Natural killer cell treated with Interleukin-12 subunit alpha and Interleukin-12 subunit beta and Interleukin-15 and Interleukin-18, amount 100 ng/mL, for 72 hours (primary cell): Measurements from ENCODE around the gene PINLYP. TPM values are rescaled to one million over a fixed set of nuclear protein-coding genes. Genes with fewer than 3 reads are reported as not detected.
"Not testable (repeated sequence)": the region's sequence is repeated elsewhere in the genome, so short reads cannot be mapped to it uniquely, and the experiment has no call there.

Experiments
- ATAC-seq, 2 donors: fragments of 150-1000 bp; cut with Tn5 transposase in 1 of 2; sonication (Bioruptor Pico), chemical (Tn5 transposase) in 1 of 2; 2 replicates each; pipeline ENCODE4 v1.10.0; 2021
- DNase-seq: peaks from one replicate; pipeline ENCODE4 v3.0.0; 2022; ENCODE audit warnings: low spot score
- H3K27ac Mint-ChIP-seq, 2 donors: 1 replicate in 1 of 2; 2 replicates in 1 of 2; pipeline ENCODE4 v1.8.0; 2022; ENCODE audit warnings: mixed read lengths in 2 of 2, mild to moderate bottlenecking in 1 of 2, moderate library complexity in 1 of 2
- H3K27me3 Mint-ChIP-seq, 2 donors: 1 replicate in 1 of 2; 2 replicates in 1 of 2; pipeline ENCODE4 v1.8.0; 2022; ENCODE audit warnings: mixed read lengths in 2 of 2
- H3K36me3 Mint-ChIP-seq: one replicate; pipeline ENCODE4 v1.8.0; 2022; ENCODE audit warnings: mixed read lengths
- H3K4me1 Mint-ChIP-seq, 2 donors: 1 replicate in 1 of 2; 2 replicates in 1 of 2; pipeline ENCODE4 v1.8.0; 2022; ENCODE audit warnings: low read depth in 2 of 2, mixed read lengths in 2 of 2, mild to moderate bottlenecking in 1 of 2
- H3K4me3 Mint-ChIP-seq: one replicate; pipeline ENCODE4 v1.8.0; 2022; ENCODE audit warnings: mixed read lengths
- H3K9me3 Mint-ChIP-seq: 2 replicates; pipeline ENCODE4 v1.8.0; 2022; ENCODE audit warnings: mixed read lengths
- total RNA-seq, 2 donors: library from RNA; stranded (reverse); gene quantifications; one replicate each; pipeline ENCODE4 v1.2.3, GENCODE V29; 2022

Gene PINLYP
- total RNA-seq, 2 donors from 2014 or later, result 2.7 to 6.2 TPM

- no peaks in the 10 kb centered on the region for H3K27me3 Mint-ChIP-seq
- no peaks in the 10 kb centered on the region for H3K9me3 Mint-ChIP-seq
- H3K4me3 Mint-ChIP-seq, result peak within 1 kb of the TSS; percentile 99
- H3K27ac Mint-ChIP-seq, result peak within 1 kb of the TSS; percentile 99 to 100
- peaks cover 10% of the 10 kb centered on the region for H3K36me3 Mint-ChIP-seq
- peak; percentile 91 to 95 for ATAC-seq
- peak; percentile 100 for DNase-seq
- H3K4me1 Mint-ChIP-seq, result peaks cover 34 to 40% of the 10 kb centered on the region in 2 donors
Measured at GRCh38 chr19:43595999-43596841, 20.6 kb downstream of the PINLYP start, which contains the start of the genes IRGQ and ZNF576. TSS of gene IRGQ (minus strand) at chr19:43596134. CDS start at chr19:43595338, 796 bp downstream. TSS of gene ZNF576 (plus strand) at chr19:43596595. CDS start at chr19:43597109, 514 bp downstream.

DNA sequence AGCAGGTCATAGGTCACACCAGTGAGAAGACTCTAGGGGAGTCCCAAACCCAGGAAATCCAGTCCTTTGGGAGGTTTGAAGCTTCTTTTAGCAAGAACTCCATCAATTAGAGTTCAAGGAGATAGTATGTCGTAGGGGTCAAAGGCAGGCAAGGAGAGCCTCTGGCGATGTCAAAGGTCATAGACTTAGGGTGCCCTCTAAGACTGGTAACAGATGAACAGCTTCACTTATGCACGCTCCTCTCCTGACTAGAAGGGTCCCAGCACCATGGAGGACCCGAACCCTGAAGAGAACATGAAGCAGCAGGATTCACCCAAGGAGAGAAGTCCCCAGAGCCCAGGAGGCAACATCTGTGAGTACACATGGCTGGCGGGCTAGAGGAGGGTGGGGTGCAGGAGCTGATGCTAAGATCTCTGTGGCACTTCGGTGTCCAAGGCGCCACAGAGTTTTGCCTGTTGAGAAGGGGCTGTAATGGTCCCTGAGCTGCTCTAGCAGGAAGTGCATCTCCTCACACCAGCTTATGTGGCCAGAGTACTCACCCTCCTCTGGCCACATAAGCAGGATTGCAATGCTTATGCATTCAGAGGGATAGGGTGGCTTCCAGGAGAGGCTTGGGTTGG lies 21.4 kb downstream of the PINLYP start:
- Mint-ChIP-seq H3K27me3 (no peaks in the 10 kb centered on the region), H3K36me3 (peaks cover 10% of the 10 kb centered on the region), H3K4me1 (peaks cover 34 to 40% of the 10 kb centered on the region in 2 donors), H3K4me3 (peak overlapping the region; percentile 99), H3K9me3 (no peaks in the 10 kb centered on the region), H3K27ac (peak overlapping the region; percentile 99 to 100)
- DNase-seq (no peak), ATAC-seq (no peak)

GRCh38 chr19:43597876-43598275 lies 22.3 kb downstream of the PINLYP start:
- Mint-ChIP-seq H3K4me3 (peak overlapping the region; percentile 99), H3K36me3 (peaks cover 6% of the 10 kb centered on the region)

DNA sequence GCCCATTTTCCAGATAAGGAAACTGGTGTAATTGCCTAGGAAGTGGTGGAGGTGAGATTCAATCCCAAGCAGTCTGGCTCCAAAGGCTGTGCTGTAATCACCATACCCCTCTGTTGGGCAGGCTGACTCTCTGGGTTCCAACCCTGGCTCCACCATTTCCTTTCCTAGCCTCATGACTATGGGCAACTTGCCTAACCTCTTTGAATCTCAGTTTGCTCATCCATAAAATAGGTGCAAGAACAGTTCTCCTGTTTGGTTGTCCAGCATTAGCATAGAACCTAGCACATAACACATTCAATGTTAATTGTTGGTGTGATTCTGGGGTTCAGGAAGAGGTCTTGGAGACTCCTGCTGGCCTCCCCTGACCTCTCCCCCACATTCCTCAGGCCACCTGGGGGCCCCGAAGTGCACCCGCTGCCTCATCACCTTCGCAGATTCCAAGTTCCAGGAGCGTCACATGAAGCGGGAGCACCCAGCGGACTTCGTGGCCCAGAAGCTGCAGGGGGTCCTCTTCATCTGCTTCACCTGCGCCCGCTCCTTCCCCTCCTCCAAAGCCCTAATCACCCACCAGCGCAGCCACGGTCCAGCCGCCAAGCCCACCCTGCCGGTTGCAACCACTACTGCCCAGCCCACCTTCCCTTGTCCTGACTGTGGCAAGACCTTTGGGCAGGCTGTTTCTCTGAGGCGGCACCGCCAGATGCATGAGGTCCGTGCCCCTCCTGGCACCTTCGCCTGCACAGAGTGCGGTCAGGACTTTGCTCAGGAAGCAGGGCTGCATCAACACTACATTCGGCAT lies 23.0 kb downstream of the PINLYP start:
- H3K4me1 Mint-ChIP-seq, result peaks cover 26 to 34% of the 10 kb centered on the region in 2 donors
- peak overlapping the region; percentile 99 for H3K4me3 Mint-ChIP-seq
- no peak for ATAC-seq
- H3K27ac Mint-ChIP-seq, result peak overlapping the region in 1 of 2 donors; percentile 99
- H3K36me3 Mint-ChIP-seq, result peaks cover 3% of the 10 kb centered on the region
- no peak for DNase-seq
- H3K27me3 Mint-ChIP-seq, result no peaks in the 10 kb centered on the region
- H3K9me3 Mint-ChIP-seq, result no peaks in the 10 kb centered on the region

More at GRCh38 chr19:43597876-43598275, 22.3 kb downstream of the PINLYP start:
- ATAC-seq, result no peak
- Mint-ChIP-seq H3K4me1 (peaks cover 31 to 40% of the 10 kb centered on the region in 2 donors), H3K27me3 (no peaks in the 10 kb centered on the region), H3K27ac (peak overlapping the region; percentile 99 to 100), H3K9me3 (no peaks in the 10 kb centered on the region)
- no peak for DNase-seq

DNA sequence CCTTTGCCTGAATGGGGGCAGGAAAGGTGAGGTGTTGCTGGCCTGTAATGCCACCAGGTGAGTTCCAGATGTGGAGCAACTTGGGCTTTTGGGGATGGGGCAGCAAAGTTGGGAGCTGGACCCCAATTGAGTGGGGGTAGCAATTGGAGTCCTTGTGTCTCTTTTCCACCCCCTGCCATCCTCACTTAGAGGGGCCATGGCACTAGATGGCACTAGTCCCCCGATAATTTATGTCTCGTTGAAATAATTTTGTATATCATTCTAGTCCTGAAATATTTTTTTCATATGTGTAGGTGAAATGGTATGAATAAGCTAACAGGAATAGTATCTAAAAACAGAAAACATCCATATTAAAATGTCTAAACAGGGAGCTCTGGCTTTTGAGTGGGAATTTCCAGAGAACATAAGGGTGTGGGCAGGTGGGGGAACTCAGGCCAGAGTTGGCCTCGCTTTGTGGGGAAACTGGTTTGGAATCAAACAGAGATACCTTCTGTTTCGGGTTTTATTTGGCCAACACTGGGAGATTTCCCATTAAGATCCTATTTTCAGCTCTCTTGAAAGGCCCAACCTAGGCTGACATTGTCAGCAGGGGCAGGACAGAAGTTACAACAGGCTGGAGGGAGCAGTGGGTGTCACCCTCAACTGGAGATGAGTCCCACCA lies 24.2 kb downstream of the PINLYP start:
- H3K9me3 Mint-ChIP-seq, result no peaks in the 10 kb centered on the region
- H3K27ac Mint-ChIP-seq, result no peak overlapping the region
- no peak overlapping the region for H3K4me3 Mint-ChIP-seq
- DNase-seq (no peak), ATAC-seq (no peak)
- H3K4me1 Mint-ChIP-seq, result peaks cover 22 to 29% of the 10 kb centered on the region in 2 donors
- H3K36me3 Mint-ChIP-seq, result no peaks in the 10 kb centered on the region
- no peaks in the 10 kb centered on the region for H3K27me3 Mint-ChIP-seq

GRCh38 chr19:43600326-43600725 lies 24.7 kb downstream of the PINLYP start:
- peaks cover 20 to 29% of the 10 kb centered on the region in 2 donors for H3K4me1 Mint-ChIP-seq
- ATAC-seq, H3K4me3 Mint-ChIP-seq, DNase-seq, H3K27ac Mint-ChIP-seq, H3K27me3 Mint-ChIP-seq, H3K36me3 Mint-ChIP-seq, H3K9me3 Mint-ChIP-seq: not testable (repeated sequence)

DNA sequence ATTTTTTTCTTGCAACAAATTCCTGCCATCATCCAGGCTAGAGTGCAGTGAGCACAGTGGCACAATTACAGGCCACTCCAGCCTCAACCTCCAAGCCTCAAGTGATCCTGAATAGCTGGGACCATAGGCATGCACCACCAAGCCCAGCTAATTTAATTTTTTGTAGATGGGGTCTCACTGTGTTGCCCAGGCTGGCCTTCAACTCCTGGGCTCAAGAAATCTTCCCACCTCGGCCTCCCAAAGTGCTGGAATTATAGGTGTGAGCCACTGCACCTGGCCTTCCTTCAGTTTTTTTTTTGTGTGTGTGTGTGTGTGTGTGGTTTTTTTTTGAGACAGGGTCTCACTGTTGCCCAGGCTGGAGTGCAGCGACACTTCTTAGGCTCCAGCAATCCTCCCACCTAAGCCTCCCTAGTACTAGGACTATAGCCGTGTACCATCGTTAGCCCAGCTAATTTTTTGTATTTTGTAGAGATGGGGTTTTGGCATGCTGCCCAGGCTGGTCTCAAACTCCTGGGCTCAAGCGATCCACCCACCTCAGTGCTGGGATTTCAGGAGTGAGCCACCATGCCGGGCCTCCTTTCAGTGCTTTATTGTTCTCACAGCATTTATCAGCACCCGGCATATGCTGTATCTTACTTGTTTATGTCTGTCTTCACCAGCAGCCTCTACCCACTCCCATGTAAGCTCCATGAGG lies 30.4 kb downstream of the PINLYP start:
- ATAC-seq, result no peak

GRCh38 chr19:43606569-43607229 lies 31.1 kb downstream of the PINLYP start:
- Mint-ChIP-seq H3K27me3 (no peaks in the 10 kb centered on the region), H3K36me3 (no peaks in the 10 kb centered on the region), H3K27ac (peak overlapping the region in 1 of 2 donors; percentile 50), H3K4me1 (peaks cover 0 to 11% of the 10 kb centered on the region in 2 donors), H3K4me3 (no peak overlapping the region), H3K9me3 (no peaks in the 10 kb centered on the region)
- DNase-seq, result no peak
- no peak for ATAC-seq

More for the DNA sequence above, 30.4 kb downstream of the PINLYP start:
- Mint-ChIP-seq H3K4me1 (peaks cover 0 to 9% of the 10 kb centered on the region in 2 donors), H3K4me3 (no peak overlapping the region), H3K9me3 (no peaks in the 10 kb centered on the region), H3K27ac (peak overlapping the region in 1 of 2 donors; percentile 50), H3K27me3 (no peaks in the 10 kb centered on the region), H3K36me3 (no peaks in the 10 kb centered on the region)
- no peak for DNase-seq

DNA sequence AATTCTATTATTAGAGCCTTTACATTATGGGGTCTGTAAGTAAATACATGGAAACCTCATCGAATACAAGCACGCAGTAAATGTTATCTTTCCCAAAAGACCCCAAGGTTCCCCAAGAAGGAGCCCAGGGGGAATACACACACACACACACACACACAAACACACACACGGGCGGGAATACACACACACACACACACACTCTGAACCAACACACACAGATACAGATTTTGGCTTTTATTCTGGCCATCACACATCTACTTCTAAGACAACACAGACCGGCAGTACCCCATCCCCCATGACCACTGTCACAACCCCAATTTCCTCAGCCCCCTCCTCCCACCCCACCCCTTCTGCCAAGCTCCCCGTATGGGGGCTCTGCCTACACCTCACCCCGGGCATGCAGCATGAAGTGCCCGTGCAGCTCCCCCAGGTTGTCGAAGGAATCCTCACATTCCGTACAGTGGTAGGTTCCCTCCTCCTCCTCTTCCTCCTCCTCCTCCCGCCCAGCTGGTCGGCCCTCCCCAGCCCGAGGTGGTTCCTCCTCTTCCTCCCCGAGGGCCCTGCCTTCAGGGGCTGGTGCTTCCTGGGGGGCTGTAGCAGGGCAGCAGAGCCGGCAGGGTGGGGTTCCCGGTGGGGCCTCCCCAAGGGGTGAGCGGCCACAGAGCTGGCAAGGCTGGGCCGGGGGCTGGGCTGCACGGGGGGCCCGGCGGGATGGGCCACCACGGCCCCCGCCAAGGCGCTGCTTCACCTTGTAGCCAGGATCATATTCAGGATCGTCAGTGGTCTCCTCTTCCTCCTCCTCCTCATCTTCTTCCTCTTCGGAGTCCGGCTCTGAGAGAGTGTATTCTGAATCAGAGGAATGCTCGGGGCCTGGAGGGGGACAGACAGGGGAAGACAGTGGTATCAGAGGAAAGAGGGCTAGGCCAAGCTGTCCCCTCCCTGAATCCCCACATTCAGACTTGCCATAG lies 31.9 kb downstream of the PINLYP start:
- Mint-ChIP-seq H3K4me3 (no peak overlapping the region), H3K36me3 (no peaks in the 10 kb centered on the region), H3K27ac (no peak overlapping the region), H3K4me1 (peaks cover 5 to 16% of the 10 kb centered on the region in 2 donors), H3K9me3 (no peaks in the 10 kb centered on the region), H3K27me3 (no peaks in the 10 kb centered on the region)
- DNase-seq (no peak), ATAC-seq (no peak)

GRCh38 chr19:43609872-43610271 lies 34.3 kb downstream of the PINLYP start:
- Mint-ChIP-seq H3K4me3 (no peak overlapping the region), H3K27me3 (no peaks in the 10 kb centered on the region), H3K36me3 (no peaks in the 10 kb centered on the region), H3K9me3 (no peaks in the 10 kb centered on the region), H3K4me1 (peaks cover 5 to 24% of the 10 kb centered on the region in 2 donors), H3K27ac (no peak overlapping the region)
- no peak for DNase-seq
- no peak for ATAC-seq

GRCh38 chr19:43610493-43610892 lies 34.9 kb downstream of the PINLYP start:
- Mint-ChIP-seq H3K36me3 (no peaks in the 10 kb centered on the region), H3K4me1 (peaks cover 5 to 24% of the 10 kb centered on the region in 2 donors), H3K27ac (peak overlapping the region in 1 of 2 donors; percentile 57), H3K27me3 (no peaks in the 10 kb centered on the region), H3K4me3 (no peak overlapping the region), H3K9me3 (no peaks in the 10 kb centered on the region)
- ATAC-seq (no peak), DNase-seq (no peak)
